Upper lobe of right lung (tissue), 1 donor: ENCODE data around the gene IRF4. TPM values are rescaled to one million over a fixed set of nuclear protein-coding genes. Genes with fewer than 3 reads are reported as not detected.
A peak's percentile ranks its signal among the peaks of the same experiment; 100 is the strongest.

ENCODE experiments used
- ATAC-seq: fragments of 200-7000 bp; cut with Tn5 transposase; one replicate; pipeline ENCODE4 v1.9.1; 2020; ENCODE audit warnings: mild to moderate bottlenecking, moderate library complexity
- DNase-seq: peaks from one replicate; pipeline ENCODE4 v3.0.0-alpha.2; 2020
- H3K27ac ChIP-seq: fragments of 200-600 bp; one replicate; pipeline ENCODE4 v1.8.0; 2022
- H3K27me3 ChIP-seq: fragments of 200-600 bp; one replicate; pipeline ENCODE4 v1.8.0; 2022; ENCODE audit warnings: mild to moderate bottlenecking
- H3K36me3 ChIP-seq: fragments of 200-600 bp; one replicate; pipeline ENCODE4 v1.8.0; 2022
- H3K4me1 ChIP-seq: fragments of 200-600 bp; one replicate; pipeline ENCODE4 v1.8.0; 2022
- H3K4me3 ChIP-seq: fragments of 200-600 bp; one replicate; pipeline ENCODE4 v1.8.0; 2022; ENCODE audit warnings: mild to moderate bottlenecking
- H3K9me3 ChIP-seq: fragments of 200-600 bp; one replicate; pipeline ENCODE4 v1.8.0; 2022
- intact Hi-C: fragments of 100-400 bp; cut with DNase I; formaldehyde crosslinking; loops from one replicate; pipeline ENCODE4 v1.11.0; 2022
- long read RNA-seq: library from polyadenylated mRNA; unstranded; transcript quantifications from one replicate; pipeline ENCODE4 v2.0.0, GENCODE V29; 2021
- total RNA-seq: library from RNA; stranded (reverse); fragmentation: NEBNext Ultra II Directional; extraction: Animal tissue kit (Norgen Biotek cat#: 25700); gene quantifications from one replicate; pipeline ENCODE4 v1.2.1, GENCODE V29; 2021
- TF ChIP-seq, protein P1 (sequence below): fragments of 200-600 bp; IDR thresholded peaks from one replicate; pipeline ENCODE4 v1.8.0; 2022; ENCODE audit warnings: antibody characterized with exemption
- donor health status: DM: no; HTN: yes; CAD: no; lungs with severe emphysema.

The IRF4 gene
- 3.7 TPM for total RNA-seq
- long read RNA-seq, partial matches to known transcripts: 0 of 1 reads
- long read RNA-seq, other reads (novel, unspliced or antisense): 1 of 1 reads

DNA sequence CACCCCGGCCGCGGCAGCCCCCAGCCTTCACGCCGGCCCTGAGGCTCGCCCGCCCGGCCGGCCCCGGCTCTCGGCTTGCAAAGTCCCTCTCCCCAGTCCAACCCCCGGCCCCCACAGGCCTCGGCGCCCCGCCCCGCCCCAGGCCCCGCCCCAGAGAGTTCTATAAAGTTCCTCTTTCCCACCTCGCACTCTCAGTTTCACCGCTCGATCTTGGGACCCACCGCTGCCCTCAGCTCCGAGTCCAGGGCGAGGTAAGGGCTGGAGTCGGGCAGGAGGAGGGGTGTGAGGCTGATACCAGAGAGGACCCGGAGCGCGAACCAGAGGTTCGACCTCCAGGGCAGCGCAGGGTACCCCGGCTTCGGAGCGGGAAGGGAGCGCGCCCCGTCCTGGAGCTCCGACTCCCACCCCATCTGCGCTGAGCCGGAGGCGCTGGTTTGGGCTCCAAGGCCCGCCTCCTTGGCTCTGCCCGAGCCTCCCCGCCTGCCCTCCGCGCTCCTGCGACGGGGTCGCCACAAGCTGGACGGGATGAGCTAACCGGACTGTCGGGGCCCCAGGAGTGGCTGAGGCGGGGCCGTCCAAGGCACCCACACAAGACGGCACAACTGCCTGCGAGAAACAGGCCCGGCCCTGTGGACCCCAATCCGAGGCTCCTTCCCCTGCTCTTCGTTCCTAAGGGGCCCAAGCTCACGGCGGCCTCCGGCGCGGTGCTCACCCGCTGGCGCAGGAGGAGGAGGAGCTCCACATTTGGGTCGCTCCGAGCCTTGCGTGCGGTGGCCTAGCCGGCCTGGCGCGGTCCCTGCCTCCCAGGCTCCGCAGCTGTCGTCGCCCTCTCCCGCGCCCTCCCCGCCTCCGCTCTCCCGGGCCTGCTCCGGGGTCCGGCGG is at the start of gene IRF4:
IRF4 (plus strand) TSS at position 194 of the 882 bp plus-strand sequence. CDS start 1,401 bp downstream, outside the sequence.
- TF ChIP-seq, protein P1, sequence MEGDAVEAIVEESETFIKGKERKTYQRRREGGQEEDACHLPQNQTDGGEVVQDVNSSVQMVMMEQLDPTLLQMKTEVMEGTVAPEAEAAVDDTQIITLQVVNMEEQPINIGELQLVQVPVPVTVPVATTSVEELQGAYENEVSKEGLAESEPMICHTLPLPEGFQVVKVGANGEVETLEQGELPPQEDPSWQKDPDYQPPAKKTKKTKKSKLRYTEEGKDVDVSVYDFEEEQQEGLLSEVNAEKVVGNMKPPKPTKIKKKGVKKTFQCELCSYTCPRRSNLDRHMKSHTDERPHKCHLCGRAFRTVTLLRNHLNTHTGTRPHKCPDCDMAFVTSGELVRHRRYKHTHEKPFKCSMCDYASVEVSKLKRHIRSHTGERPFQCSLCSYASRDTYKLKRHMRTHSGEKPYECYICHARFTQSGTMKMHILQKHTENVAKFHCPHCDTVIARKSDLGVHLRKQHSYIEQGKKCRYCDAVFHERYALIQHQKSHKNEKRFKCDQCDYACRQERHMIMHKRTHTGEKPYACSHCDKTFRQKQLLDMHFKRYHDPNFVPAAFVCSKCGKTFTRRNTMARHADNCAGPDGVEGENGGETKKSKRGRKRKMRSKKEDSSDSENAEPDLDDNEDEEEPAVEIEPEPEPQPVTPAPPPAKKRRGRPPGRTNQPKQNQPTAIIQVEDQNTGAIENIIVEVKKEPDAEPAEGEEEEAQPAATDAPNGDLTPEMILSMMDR: no peak
- no peak for DNase-seq
- Histone ChIP-seq H3K9me3 (no peaks in the 10 kb centered on the region), H3K4me3 (peak within 1 kb of the TSS; percentile 49), H3K36me3 (no peaks in the 10 kb centered on the region), H3K4me1 (peaks cover 31% of the 10 kb centered on the region), H3K27me3 (peaks cover 50% of the 10 kb centered on the region), H3K27ac (peak within 1 kb of the TSS; percentile 2)
- peak; percentile 53 for ATAC-seq
- intact Hi-C loops: no loop called here

DNA sequence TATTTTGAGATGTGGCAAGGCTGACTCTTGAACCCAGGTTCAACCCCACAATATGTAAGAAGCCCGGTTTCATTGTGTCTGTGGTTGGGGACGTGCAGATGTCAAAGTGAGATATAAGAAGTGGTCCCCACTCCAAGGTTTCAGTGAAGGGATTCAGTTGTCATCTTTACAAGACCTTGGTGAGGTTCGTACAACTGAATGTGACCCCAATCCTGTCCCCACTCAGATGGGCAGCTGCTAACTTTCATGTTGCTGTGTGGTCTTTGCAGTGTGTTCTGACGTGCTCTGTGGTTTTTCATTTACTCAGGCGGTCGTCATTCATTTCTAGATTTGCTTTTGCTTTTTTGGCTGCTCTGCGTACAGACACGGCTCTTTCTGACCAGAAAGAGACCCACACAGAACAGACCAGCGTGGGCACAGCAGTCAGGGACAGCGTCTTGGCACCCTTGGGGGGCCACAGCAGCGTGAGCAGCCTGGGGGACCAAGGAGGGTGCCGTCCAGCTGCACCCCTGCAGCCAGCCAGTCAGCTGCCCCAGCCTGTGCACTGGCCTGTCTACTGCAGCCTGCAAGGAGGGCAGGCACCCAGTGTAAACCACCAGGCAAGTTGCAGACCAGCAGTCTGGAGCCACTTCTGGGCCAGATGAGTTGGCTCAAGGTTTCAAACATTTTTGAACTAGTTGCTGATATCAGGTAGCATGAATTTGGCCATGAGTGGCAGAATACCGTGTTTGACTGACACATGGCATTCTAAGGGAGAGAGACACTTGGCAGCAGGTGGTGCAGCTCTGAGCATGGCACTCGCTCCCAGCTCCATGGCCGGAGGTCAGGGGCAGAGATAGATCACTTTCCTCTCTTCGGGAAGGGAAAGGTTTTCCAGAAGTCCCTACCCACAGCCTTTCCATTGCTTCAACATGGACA is 49.4 kb upstream of the IRF4 start:
- Histone ChIP-seq H3K9me3 (no peaks in the 10 kb centered on the region), H3K36me3 (no peaks in the 10 kb centered on the region), H3K4me3 (no peak overlapping the region), H3K27ac (no peak overlapping the region), H3K27me3 (no peaks in the 10 kb centered on the region), H3K4me1 (peaks cover 7% of the 10 kb centered on the region)
- no peak for ATAC-seq
- intact Hi-C loops: no loop called here
- TF ChIP-seq, protein P1: no peak
- peak; percentile 67 for DNase-seq

DNA sequence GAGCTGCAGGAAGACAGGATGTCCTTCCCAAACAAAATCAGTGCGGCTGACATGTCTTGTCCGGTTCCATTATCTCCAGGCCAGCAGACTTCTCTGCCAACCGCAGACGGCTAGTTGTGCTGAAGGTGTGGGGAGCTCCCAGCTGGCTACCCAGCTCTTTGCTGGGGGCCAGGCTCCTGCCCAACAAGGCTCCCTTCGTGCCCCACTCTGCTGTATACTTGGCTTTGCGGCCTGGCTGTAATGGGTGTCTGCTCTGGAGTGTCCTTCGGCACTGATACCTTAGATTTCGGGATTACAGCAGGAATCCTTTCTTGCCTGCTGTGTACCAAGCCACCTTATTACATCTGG is 48.7 kb upstream of the IRF4 start:
- intact Hi-C loops: no loop called here
- H3K36me3 ChIP-seq: peaks cover 5% of the 10 kb centered on the region
- ATAC-seq (no peak), DNase-seq (peak; percentile 66)
- TF ChIP-seq, protein P1: no peak
- H3K9me3 ChIP-seq: no peaks in the 10 kb centered on the region
- no peaks in the 10 kb centered on the region for H3K27me3 ChIP-seq
- H3K4me1 ChIP-seq: peaks cover under 1% of the 10 kb centered on the region
- no peak overlapping the region for H3K27ac ChIP-seq
- H3K4me3 ChIP-seq: no peak overlapping the region

DNA sequence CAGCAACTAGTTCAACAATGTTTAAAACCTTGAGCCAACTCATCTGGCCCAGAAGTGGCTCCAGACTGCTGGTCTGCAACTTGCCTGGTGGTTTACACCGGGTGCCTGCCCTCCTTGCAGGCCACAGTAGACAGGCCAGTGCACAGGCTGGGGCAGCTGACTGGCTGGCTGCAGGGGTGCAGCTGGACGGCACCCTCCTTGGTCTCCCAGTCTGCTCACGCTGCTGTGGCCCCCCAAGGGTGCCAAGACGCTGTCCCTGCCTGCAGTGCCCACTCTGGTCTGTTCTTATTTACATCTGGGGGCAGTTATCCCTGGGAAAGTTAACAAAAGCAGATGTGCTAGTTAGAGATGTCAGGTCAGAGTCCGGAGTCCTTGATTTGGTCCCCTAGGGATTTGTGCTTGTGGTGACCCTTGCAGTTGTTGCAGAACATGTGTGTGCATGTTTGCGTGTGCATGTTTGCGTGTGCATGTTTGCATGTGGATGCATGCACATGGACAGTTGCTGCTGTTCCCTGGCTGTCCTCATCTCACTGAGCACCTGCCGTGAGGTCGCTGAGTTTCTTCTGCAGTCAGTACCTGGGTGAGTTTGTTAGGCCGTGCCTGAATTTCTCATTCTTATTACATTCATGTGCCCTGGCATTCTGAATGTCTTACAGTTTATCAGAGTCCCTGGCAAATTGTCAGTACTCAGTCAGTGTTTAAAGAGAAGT is 48.2 kb upstream of the IRF4 start:
- TF ChIP-seq, protein P1: no peak
- Histone ChIP-seq H3K9me3 (no peaks in the 10 kb centered on the region), H3K27ac (no peak overlapping the region), H3K4me3 (no peak overlapping the region), H3K4me1 (no peaks in the 10 kb centered on the region), H3K27me3 (no peaks in the 10 kb centered on the region), H3K36me3 (peaks cover 10% of the 10 kb centered on the region)
- intact Hi-C loops: no loop called here
- DNase-seq (peak; percentile 64), ATAC-seq (no peak)
